Testis (tissue), 2 donors: ENCODE data around the gene ARID5A.

Experiments used
- CTCF ChIP-seq, 3 experiments: fragments of 450-650 bp in 2 of 3; fragments of 200-600 bp in 1 of 3; sonication (generic) in 1 of 3; IDR thresholded peaks; one replicate each; pipeline ENCODE4 v1.5.1; 2016 to 2019; ENCODE audit warnings: antibody characterized with exemption in 3 of 3, mild to moderate bottlenecking in 2 of 3, moderate library complexity in 1 of 3
- POLR2A ChIP-seq: fragments of 450-650 bp; IDR thresholded peaks from one replicate; pipeline ENCODE4 v1.6.1; 2017; ENCODE audit warnings: antibody characterized with exemption, mild to moderate bottlenecking, moderate library complexity

- TF ChIP-seq CTCF (IDR thresholded peaks at IDR 0.05): no peak
- no peak for TF ChIP-seq POLR2A
Measured at GRCh38 chr2:96547203-96547641, 10.7 kb downstream of the ARID5A start.
